Cardiac septum (tissue), 1 donor: ENCODE results near the gene GRM4. TPM values are rescaled to one million over a fixed set of nuclear protein-coding genes. Genes with fewer than 3 reads are reported as not detected.

Experiments
- DNase-seq: peaks from one replicate; pipeline ENCODE4 v3.0.0-alpha.2; 2020; ENCODE audit warnings: low spot score
- intact Hi-C: fragments of 100-400 bp; cut with DNase I; formaldehyde crosslinking; loops from one replicate; pipeline ENCODE4 v1.14.0; 2022
- total RNA-seq: library from RNA; stranded (reverse); fragmentation: NEBNext Ultra II Directional; extraction: Animal tissue kit (Norgen Biotek cat#: 25700); gene quantifications from one replicate; pipeline ENCODE4 v1.2.1, GENCODE V29; 2021
- donor health status: DM: no; HTN: no; CAD: no.

Gene GRM4
- total RNA-seq, 1 donor from 2014 or later, result not detected

- DNase-seq, result no peak
- intact Hi-C loops, result no loop called here
Measured at GRCh38 chr6:34037151-34037550, 108.7 kb downstream of the GRM4 start.

GRCh38 chr6:34036357-34037069 lies 109.4 kb downstream of the GRM4 start:
- intact Hi-C loops, result no loop called here
- no peak for DNase-seq

- intact Hi-C loops, result no loop called here
- DNase-seq, result no peak
Measured at GRCh38 chr6:34035704-34036356, 110.1 kb downstream of the GRM4 start.

GRCh38 chr6:34035161-34035560 lies 110.7 kb downstream of the GRM4 start:
- intact Hi-C loops, result no loop called here

GRCh38 chr6:34032856-34033255 lies 113.0 kb downstream of the GRM4 start:
- no peak for DNase-seq
- intact Hi-C loops, result no loop called here

More at GRCh38 chr6:34035161-34035560, 110.7 kb downstream of the GRM4 start:
- no peak for DNase-seq

- intact Hi-C loops, result no loop called here
- DNase-seq, result no peak
Measured at GRCh38 chr6:34031625-34032383, 114.1 kb downstream of the GRM4 start.

- intact Hi-C loops, result no loop called here
- no peak for DNase-seq
Measured at GRCh38 chr6:34030831-34031624, 114.9 kb downstream of the GRM4 start.

- no peak for DNase-seq
- intact Hi-C loops, result loop anchor here (2.0 to 5.0 kb wide), 2 partner anchors 177 to 259 kb away; no protein-coding TSS in a partner anchor
Measured at GRCh38 chr6:34029489-34030280, 116.2 kb downstream of the GRM4 start.

GRCh38 chr6:34028691-34029360 lies 117.1 kb downstream of the GRM4 start:
- intact Hi-C loops, result loop anchor here (2.0 to 5.0 kb wide), 2 partner anchors 177 to 258 kb away; no protein-coding TSS in a partner anchor
- no peak for DNase-seq

- intact Hi-C loops, result loop anchor here (2.0 to 5.0 kb wide), 2 partner anchors 176 to 257 kb away; no protein-coding TSS in a partner anchor
- no peak for DNase-seq
Measured at GRCh38 chr6:34027939-34028441, 117.9 kb downstream of the GRM4 start.

- DNase-seq, result no peak
- intact Hi-C loops, result loop anchor here (5.0 kb wide), 1 partner anchor 175 kb away; no protein-coding TSS in a partner anchor
Measured at GRCh38 chr6:34027445-34027936, 118.4 kb downstream of the GRM4 start.

GRCh38 chr6:34025861-34026260 lies 120.0 kb downstream of the GRM4 start:
- intact Hi-C loops, result loop anchor here (5.0 kb wide), 1 partner anchor 174 kb away; no protein-coding TSS in a partner anchor
- no peak for DNase-seq

GRCh38 chr6:34025112-34025807 lies 120.6 kb downstream of the GRM4 start:
- no peak for DNase-seq
- intact Hi-C loops, result loop anchor here (5.0 kb wide), 1 partner anchor 173 kb away; no protein-coding TSS in a partner anchor

- DNase-seq, result no peak
- intact Hi-C loops, result no loop called here
Measured at GRCh38 chr6:34022873-34023255, 123.0 kb downstream of the GRM4 start.

- intact Hi-C loops, result no loop called here
- no peak for DNase-seq
Measured at GRCh38 chr6:34022250-34022872, 123.5 kb downstream of the GRM4 start.

GRCh38 chr6:34021554-34022190 lies 124.2 kb downstream of the GRM4 start:
- DNase-seq, result no peak
- intact Hi-C loops, result no loop called here
